A549 (cell line): ENCODE results near the gene PIR.

ENCODE experiments used
- CTCF ChIP-seq: fragments of >200 bp; sonication (Bioruptor Twin); formaldehyde crosslinking; IDR thresholded peaks from 3 replicates; pipeline ENCODE4 v1.5.1; 2016
- POLR2A ChIP-seq: IDR thresholded peaks from 2 replicates; pipeline ENCODE4 v1.6.1; 2012; ENCODE audit warnings: mild to moderate bottlenecking, low read length

GRCh38 chrX:15340867-15341266, 152.3 kb downstream of the PIR start:
- TF ChIP-seq POLR2A, result no peak
- TF ChIP-seq CTCF, result no peak
